ENCODE measurements around the gene PTPRN2.

The PTPRN2 gene

GRCh38 chr7:157543276-157543675 is 1044.3 kb downstream of the PTPRN2 start:
- DNase-seq, result no peak

GRCh38 chr7:157542068-157543021 is 1045.3 kb downstream of the PTPRN2 start:
- no peak for DNase-seq

- DNase-seq, result no peak
Observed at GRCh38 chr7:157541295-157542067, 1046.1 kb downstream of the PTPRN2 start.

- no peak for DNase-seq
Observed at GRCh38 chr7:157540606-157541294, 1046.9 kb downstream of the PTPRN2 start.

- DNase-seq, result no peak
Observed at GRCh38 chr7:157540020-157540419, 1047.6 kb downstream of the PTPRN2 start.

- no peak for DNase-seq
Observed at GRCh38 chr7:157539521-157539920, 1048.1 kb downstream of the PTPRN2 start.

- no peak for DNase-seq
Observed at GRCh38 chr7:157538735-157539134, 1048.9 kb downstream of the PTPRN2 start.

GRCh38 chr7:157538321-157538720 is 1049.3 kb downstream of the PTPRN2 start:
- no peak for DNase-seq

- DNase-seq, result no peak
Observed at GRCh38 chr7:157537056-157537455, 1050.6 kb downstream of the PTPRN2 start.

- no peak for DNase-seq
Observed at GRCh38 chr7:157532068-157532467, 1055.6 kb downstream of the PTPRN2 start.

GRCh38 chr7:157529768-157530560 is 1057.7 kb downstream of the PTPRN2 start:
- DNase-seq, result no peak

- DNase-seq, result no peak
Observed at GRCh38 chr7:157528785-157529341, 1058.8 kb downstream of the PTPRN2 start.

GRCh38 chr7:157527686-157528085 is 1059.9 kb downstream of the PTPRN2 start:
- peak in 1 of 2 donors; percentile 10 for DNase-seq

- no peak for DNase-seq
Observed at GRCh38 chr7:157526913-157527634, 1060.5 kb downstream of the PTPRN2 start.

GRCh38 chr7:157526005-157526912 is 1061.4 kb downstream of the PTPRN2 start:
- DNase-seq, result no peak

- no peak for DNase-seq
Observed at GRCh38 chr7:157525491-157525915, 1062.1 kb downstream of the PTPRN2 start.

- no peak for DNase-seq
Observed at GRCh38 chr7:157524731-157525130, 1062.9 kb downstream of the PTPRN2 start.

- DNase-seq, result peak in 1 of 2 donors; percentile 5
Observed at GRCh38 chr7:157523766-157524421, 1063.7 kb downstream of the PTPRN2 start.

- DNase-seq, result no peak
Observed at GRCh38 chr7:157523371-157523765, 1064.3 kb downstream of the PTPRN2 start.

GRCh38 chr7:157522954-157523353 is 1064.7 kb downstream of the PTPRN2 start:
- DNase-seq, result no peak
